ENCODE data around the gene UQCC2. TPM values are rescaled to one million over a fixed set of nuclear protein-coding genes. Genes with fewer than 3 reads are reported as not detected.

Gene UQCC2
- total RNA-seq, 2 experiments from 2014 or later: 64.9 to 85.3 TPM

GRCh38 chr6:33756211-33756954 lies 44.9 kb upstream of the UQCC2 start:
- ChIA-PET POLR2A (interaction anchor here (1.4 kb wide), 1 partner anchor 45 kb away, joined by 3 read pairs; the partner anchor contains the start of gene UQCC2), CTCF (ENCODE audit: unreplicated experiment) (no interaction called here)
- DNase-seq (ENCODE audit: low spot score): no peak
- TF ChIP-seq, protein P1, sequence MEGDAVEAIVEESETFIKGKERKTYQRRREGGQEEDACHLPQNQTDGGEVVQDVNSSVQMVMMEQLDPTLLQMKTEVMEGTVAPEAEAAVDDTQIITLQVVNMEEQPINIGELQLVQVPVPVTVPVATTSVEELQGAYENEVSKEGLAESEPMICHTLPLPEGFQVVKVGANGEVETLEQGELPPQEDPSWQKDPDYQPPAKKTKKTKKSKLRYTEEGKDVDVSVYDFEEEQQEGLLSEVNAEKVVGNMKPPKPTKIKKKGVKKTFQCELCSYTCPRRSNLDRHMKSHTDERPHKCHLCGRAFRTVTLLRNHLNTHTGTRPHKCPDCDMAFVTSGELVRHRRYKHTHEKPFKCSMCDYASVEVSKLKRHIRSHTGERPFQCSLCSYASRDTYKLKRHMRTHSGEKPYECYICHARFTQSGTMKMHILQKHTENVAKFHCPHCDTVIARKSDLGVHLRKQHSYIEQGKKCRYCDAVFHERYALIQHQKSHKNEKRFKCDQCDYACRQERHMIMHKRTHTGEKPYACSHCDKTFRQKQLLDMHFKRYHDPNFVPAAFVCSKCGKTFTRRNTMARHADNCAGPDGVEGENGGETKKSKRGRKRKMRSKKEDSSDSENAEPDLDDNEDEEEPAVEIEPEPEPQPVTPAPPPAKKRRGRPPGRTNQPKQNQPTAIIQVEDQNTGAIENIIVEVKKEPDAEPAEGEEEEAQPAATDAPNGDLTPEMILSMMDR (conservative IDR thresholded peaks at IDR 0.05; ENCODE audit: low read length): no peak
- no peak for TF ChIP-seq EZH2phosphoT487 (IDR thresholded peaks at IDR 0.05; ENCODE audit: borderline replicate concordance, low read depth, low read length)
- no peak overlapping the region for H3K4me3 ChIP-seq (ENCODE audit: low read depth, low read length, poor library complexity, severe bottlenecking)
- H3K4me1 ChIP-seq (ENCODE audit: insufficient read depth, low read length, poor library complexity, severe bottlenecking): no peaks in the 10 kb centered on the region
- no peaks in the 10 kb centered on the region for H4K20me1 ChIP-seq (ENCODE audit: insufficient read depth, low read length)
- no TSS peak for BruUV-seq (replicated peaks)
- no peak overlapping the region for H3K4me2 ChIP-seq (ENCODE audit: low read length)
- H3K36me3 ChIP-seq (ENCODE audit: insufficient read depth, low read length): no peaks in the 10 kb centered on the region
- intact Hi-C loops (cut with micrococcal nuclease; ENCODE audit: unreplicated experiment): no loop called here
- no peak overlapping the region for H2AFZ ChIP-seq (ENCODE audit: low read length)
- no peaks in the 10 kb centered on the region for H3K9me3 ChIP-seq (ENCODE audit: low read length)
- no peak overlapping the region for H3K27ac ChIP-seq (ENCODE audit: low read depth, low read length, poor library complexity, severe bottlenecking)
- no peaks in the 10 kb centered on the region for H3K9me2 ChIP-seq (ENCODE audit: insufficient read depth, low read length)
- no peaks in the 10 kb centered on the region for H3K79me2 ChIP-seq (ENCODE audit: insufficient read depth, low read depth, low read length)

- Histone ChIP-seq H3K79me2 (ENCODE audit: insufficient read depth, low read depth, low read length) (no peaks in the 10 kb centered on the region), H3K9me2 (ENCODE audit: insufficient read depth, low read length) (no peaks in the 10 kb centered on the region), H3K4me2 (ENCODE audit: low read length) (no peak overlapping the region), H4K20me1 (ENCODE audit: insufficient read depth, low read length) (no peaks in the 10 kb centered on the region), H3K4me3 (ENCODE audit: low read depth, low read length, poor library complexity, severe bottlenecking) (no peak overlapping the region), H2AFZ (ENCODE audit: low read length) (no peak overlapping the region), H3K27ac (ENCODE audit: low read depth, low read length, poor library complexity, severe bottlenecking) (no peak overlapping the region), H3K36me3 (ENCODE audit: insufficient read depth, low read length) (no peaks in the 10 kb centered on the region), H3K4me1 (ENCODE audit: insufficient read depth, low read length, poor library complexity, severe bottlenecking) (no peaks in the 10 kb centered on the region), H3K9me3 (ENCODE audit: low read length) (no peaks in the 10 kb centered on the region)
- intact Hi-C loops (cut with micrococcal nuclease; ENCODE audit: unreplicated experiment): no loop called here
- no TSS peak for BruUV-seq (replicated peaks)
- no peak for DNase-seq (ENCODE audit: low spot score)
- ChIA-PET POLR2A (interaction anchor here (0.6 kb wide), 1 partner anchor 33 kb away, joined by 3 read pairs; no protein-coding TSS in a partner anchor), CTCF (ENCODE audit: unreplicated experiment) (no interaction called here)
- TF ChIP-seq EZH2phosphoT487 (IDR thresholded peaks at IDR 0.05; ENCODE audit: borderline replicate concordance, low read depth, low read length): no peak
- TF ChIP-seq, protein P1 (conservative IDR thresholded peaks at IDR 0.05; ENCODE audit: low read length): no peak
These were observed 43.8 kb upstream of the UQCC2 start for GRCh38 chr6:33755070-33755869.
